ENCODE results near the gene DCLK3. TPM values are rescaled to one million over a fixed set of nuclear protein-coding genes. Genes with fewer than 3 reads are reported as not detected.

The DCLK3 gene
- total RNA-seq, 1 experiment from 2014 or later: not detected

DNA sequence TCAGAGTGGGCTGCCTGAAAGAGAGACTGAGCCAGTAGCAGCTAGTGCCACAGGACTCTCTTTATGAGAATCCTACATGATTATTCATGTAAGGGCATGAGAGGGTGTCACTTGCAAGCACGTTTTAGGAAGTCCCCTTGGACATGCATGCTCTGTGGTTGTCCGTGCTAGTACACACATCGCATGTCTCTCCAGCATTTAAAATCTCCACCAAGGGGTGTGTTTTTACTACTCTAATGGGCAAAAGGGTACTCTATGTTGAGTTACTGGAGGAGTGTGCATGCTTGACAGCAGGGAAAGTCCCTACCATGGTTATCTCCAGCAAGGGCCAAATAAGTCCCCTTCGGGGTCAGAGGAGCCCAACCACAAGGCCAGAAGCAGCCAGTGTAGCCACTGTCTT is 70.7 kb downstream of the DCLK3 start:
- CTCF ChIA-PET: no interaction called here
- Histone ChIP-seq H3K27ac (ENCODE audit: low read length) (no peak overlapping the region), H3K9me3 (ENCODE audit: control insufficient read depth, insufficient read depth, low read depth, low read length) (no peaks in the 10 kb centered on the region), H3K4me1 (ENCODE audit: control insufficient read depth, insufficient read depth, low read length) (no peaks in the 10 kb centered on the region), H3K36me3 (ENCODE audit: control insufficient read depth, insufficient read depth, low read length) (no peaks in the 10 kb centered on the region), H3K4me3 (ENCODE audit: low read depth in 2 of 2, low read length in 2 of 2) (no peak overlapping the region), H3K27me3 (ENCODE audit: control insufficient read depth, insufficient read depth, low read length) (no peaks in the 10 kb centered on the region)
- in situ Hi-C loops (cut with HindIII; ENCODE audit: low pct_unique_long_range_greater_than_20kb, low sequenced_read_pairs) (no loop called here), intact Hi-C loops (cut with micrococcal nuclease; ENCODE audit: unreplicated experiment) (no loop called here)
- no peak for DNase-seq (ENCODE audit: low read depth, low spot score)
- no TSS peak for BruUV-seq (replicated peaks)
- no peak for ATAC-seq
- no peak for TF ChIP-seq SIN3A (IDR thresholded peaks at IDR 0.05; ENCODE audit: borderline replicate concordance, insufficient read depth, low read depth, low read length)
- TF ChIP-seq POLR2AphosphoS5 (IDR thresholded peaks at IDR 0.05; ENCODE audit: low read depth, low read length): no peak
- TF ChIP-seq, protein P1, sequence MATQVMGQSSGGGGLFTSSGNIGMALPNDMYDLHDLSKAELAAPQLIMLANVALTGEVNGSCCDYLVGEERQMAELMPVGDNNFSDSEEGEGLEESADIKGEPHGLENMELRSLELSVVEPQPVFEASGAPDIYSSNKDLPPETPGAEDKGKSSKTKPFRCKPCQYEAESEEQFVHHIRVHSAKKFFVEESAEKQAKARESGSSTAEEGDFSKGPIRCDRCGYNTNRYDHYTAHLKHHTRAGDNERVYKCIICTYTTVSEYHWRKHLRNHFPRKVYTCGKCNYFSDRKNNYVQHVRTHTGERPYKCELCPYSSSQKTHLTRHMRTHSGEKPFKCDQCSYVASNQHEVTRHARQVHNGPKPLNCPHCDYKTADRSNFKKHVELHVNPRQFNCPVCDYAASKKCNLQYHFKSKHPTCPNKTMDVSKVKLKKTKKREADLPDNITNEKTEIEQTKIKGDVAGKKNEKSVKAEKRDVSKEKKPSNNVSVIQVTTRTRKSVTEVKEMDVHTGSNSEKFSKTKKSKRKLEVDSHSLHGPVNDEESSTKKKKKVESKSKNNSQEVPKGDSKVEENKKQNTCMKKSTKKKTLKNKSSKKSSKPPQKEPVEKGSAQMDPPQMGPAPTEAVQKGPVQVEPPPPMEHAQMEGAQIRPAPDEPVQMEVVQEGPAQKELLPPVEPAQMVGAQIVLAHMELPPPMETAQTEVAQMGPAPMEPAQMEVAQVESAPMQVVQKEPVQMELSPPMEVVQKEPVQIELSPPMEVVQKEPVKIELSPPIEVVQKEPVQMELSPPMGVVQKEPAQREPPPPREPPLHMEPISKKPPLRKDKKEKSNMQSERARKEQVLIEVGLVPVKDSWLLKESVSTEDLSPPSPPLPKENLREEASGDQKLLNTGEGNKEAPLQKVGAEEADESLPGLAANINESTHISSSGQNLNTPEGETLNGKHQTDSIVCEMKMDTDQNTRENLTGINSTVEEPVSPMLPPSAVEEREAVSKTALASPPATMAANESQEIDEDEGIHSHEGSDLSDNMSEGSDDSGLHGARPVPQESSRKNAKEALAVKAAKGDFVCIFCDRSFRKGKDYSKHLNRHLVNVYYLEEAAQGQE (IDR thresholded peaks at IDR 0.05; ENCODE audit: insufficient read depth in 1 of 2, low read depth in 2 of 2, low read length in 1 of 2): no peak
- no peak for TF ChIP-seq TCF7L2 (IDR thresholded peaks at IDR 0.05; ENCODE audit: low read depth, low read length)
- TF ChIP-seq, protein P2, sequence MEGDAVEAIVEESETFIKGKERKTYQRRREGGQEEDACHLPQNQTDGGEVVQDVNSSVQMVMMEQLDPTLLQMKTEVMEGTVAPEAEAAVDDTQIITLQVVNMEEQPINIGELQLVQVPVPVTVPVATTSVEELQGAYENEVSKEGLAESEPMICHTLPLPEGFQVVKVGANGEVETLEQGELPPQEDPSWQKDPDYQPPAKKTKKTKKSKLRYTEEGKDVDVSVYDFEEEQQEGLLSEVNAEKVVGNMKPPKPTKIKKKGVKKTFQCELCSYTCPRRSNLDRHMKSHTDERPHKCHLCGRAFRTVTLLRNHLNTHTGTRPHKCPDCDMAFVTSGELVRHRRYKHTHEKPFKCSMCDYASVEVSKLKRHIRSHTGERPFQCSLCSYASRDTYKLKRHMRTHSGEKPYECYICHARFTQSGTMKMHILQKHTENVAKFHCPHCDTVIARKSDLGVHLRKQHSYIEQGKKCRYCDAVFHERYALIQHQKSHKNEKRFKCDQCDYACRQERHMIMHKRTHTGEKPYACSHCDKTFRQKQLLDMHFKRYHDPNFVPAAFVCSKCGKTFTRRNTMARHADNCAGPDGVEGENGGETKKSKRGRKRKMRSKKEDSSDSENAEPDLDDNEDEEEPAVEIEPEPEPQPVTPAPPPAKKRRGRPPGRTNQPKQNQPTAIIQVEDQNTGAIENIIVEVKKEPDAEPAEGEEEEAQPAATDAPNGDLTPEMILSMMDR (IDR thresholded peaks at IDR 0.05): no peak
- POLR2A ChIA-PET: no interaction called here

DNA sequence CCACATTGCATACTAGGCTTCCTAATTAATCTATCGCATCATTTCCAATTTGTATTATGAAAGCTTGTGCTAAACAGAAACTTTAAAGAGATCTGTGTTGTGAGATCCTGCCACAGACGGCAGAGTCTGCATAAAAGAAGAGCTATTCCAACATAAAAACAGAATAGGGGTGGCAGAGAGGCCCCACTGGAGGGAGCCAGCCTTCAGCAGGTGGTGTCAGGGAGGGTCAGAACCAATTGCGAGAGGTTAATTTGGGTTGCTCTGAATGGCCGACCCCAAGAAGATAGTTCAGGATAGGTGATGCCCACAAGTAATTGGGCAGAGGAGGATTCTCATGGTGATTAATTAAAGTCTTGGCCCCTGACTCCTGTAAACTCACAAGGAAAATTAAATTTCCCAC is 74.8 kb downstream of the DCLK3 start:
- no TSS peak for BruUV-seq (replicated peaks)
- Histone ChIP-seq H3K9me3 (ENCODE audit: control insufficient read depth, insufficient read depth, low read depth, low read length) (no peaks in the 10 kb centered on the region), H3K27ac (ENCODE audit: low read length) (no peak overlapping the region), H3K4me1 (ENCODE audit: control insufficient read depth, insufficient read depth, low read length) (no peaks in the 10 kb centered on the region), H3K4me3 (ENCODE audit: low read depth in 2 of 2, low read length in 2 of 2) (no peak overlapping the region), H3K27me3 (ENCODE audit: control insufficient read depth, insufficient read depth, low read length) (no peaks in the 10 kb centered on the region), H3K36me3 (ENCODE audit: control insufficient read depth, insufficient read depth, low read length) (no peaks in the 10 kb centered on the region)
- ATAC-seq (no peak), DNase-seq (ENCODE audit: low read depth, low spot score) (no peak)
- TF ChIP-seq TCF7L2 (IDR thresholded peaks at IDR 0.05; ENCODE audit: low read depth, low read length) (no peak), POLR2AphosphoS5 (IDR thresholded peaks at IDR 0.05; ENCODE audit: low read depth, low read length) (no peak), SIN3A (IDR thresholded peaks at IDR 0.05; ENCODE audit: borderline replicate concordance, insufficient read depth, low read depth, low read length) (no peak)
- TF ChIP-seq, protein P1 (IDR thresholded peaks at IDR 0.05; ENCODE audit: insufficient read depth in 1 of 2, low read depth in 2 of 2, low read length in 1 of 2): no peak
- TF ChIP-seq, protein P2 (IDR thresholded peaks at IDR 0.05): no peak
- intact Hi-C loops (cut with micrococcal nuclease; ENCODE audit: unreplicated experiment) (no loop called here), in situ Hi-C loops (cut with HindIII; ENCODE audit: low pct_unique_long_range_greater_than_20kb, low sequenced_read_pairs) (no loop called here)
- ChIA-PET CTCF (no interaction called here), POLR2A (no interaction called here)
